GM12878 (cell line): ENCODE measurements around the gene TRIM9.

Experiments
- CTCF ChIP-seq, 3 experiments: IDR thresholded peaks in 2 of 3; conservative IDR thresholded peaks in 1 of 3; 2 replicates each; pipeline ENCODE4 v1.5.1; 2011; ENCODE audit warnings: low read depth in 3 of 3, low read length in 3 of 3, mild to moderate bottlenecking in 3 of 3, control low read depth in 2 of 3, moderate library complexity in 2 of 3, inconsistent platforms in 1 of 3, mixed read lengths in 1 of 3; ENCODE audit not compliant: control insufficient read depth in 2 of 3, insufficient read depth in 1 of 3; ENCODE audit errors: extremely low read depth in 1 of 3
- EZH2 ChIP-seq: IDR thresholded peaks from 2 replicates; pipeline ENCODE4 v1.6.1; 2012; ENCODE audit warnings: low read depth, mild to moderate bottlenecking, control low read depth, inconsistent platforms, low read length, borderline replicate concordance; ENCODE audit not compliant: control insufficient read depth
- MAX ChIP-seq: IDR thresholded peaks from 2 replicates; pipeline ENCODE4 v1.6.1; 2012; ENCODE audit warnings: low read depth, low read length, improper control_type of control experiment
- POLR2A ChIP-seq: IDR thresholded peaks from 2 replicates; pipeline ENCODE4 v1.6.1; 2011; ENCODE audit warnings: low read depth, mild to moderate bottlenecking, low read length
- POLR2AphosphoS5 ChIP-seq: IDR thresholded peaks from 2 replicates; pipeline ENCODE4 v1.6.1; 2011; ENCODE audit warnings: mild to moderate bottlenecking, low read length, inconsistent platforms
- RAD21 ChIP-seq: IDR thresholded peaks from 2 replicates; pipeline ENCODE4 v1.6.1; 2011; ENCODE audit warnings: mild to moderate bottlenecking, low read depth, low read length, moderate library complexity; ENCODE audit not compliant: insufficient read depth
- STAT1 ChIP-seq: fragments of 450-650 bp; conservative IDR thresholded peaks from 2 replicates; pipeline ENCODE4 v1.6.1; 2014; ENCODE audit warnings: antibody characterized with exemption, mild to moderate bottlenecking
- TCF7 ChIP-seq: IDR thresholded peaks from 2 replicates; pipeline ENCODE4 v1.6.1; 2014; ENCODE audit warnings: antibody characterized with exemption, borderline replicate concordance
- USF2 ChIP-seq: IDR thresholded peaks from 2 replicates; pipeline ENCODE4 v1.6.1; 2011; ENCODE audit warnings: low read depth, low read length, improper control_type of control experiment, borderline replicate concordance
- ZNF274 ChIP-seq: IDR thresholded peaks from one replicate; pipeline ENCODE4 v1.8.0; 2011; ENCODE audit not compliant: insufficient read length, insufficient read depth

- TF ChIP-seq TCF7 (no peak), ZNF274 (no peak), EZH2 (no peak), RAD21 (no peak), POLR2A (no peak), USF2 (no peak), CTCF (IDR thresholded peaks at IDR 0.05 in 2 of 3, conservative IDR thresholded peaks at IDR 0.05 in 1 of 3; ENCODE audit: control insufficient read depth in 2 of 3, extremely low read depth in 1 of 3, insufficient read depth in 1 of 3, low read depth in 3 of 3, low read length in 3 of 3) (no peak), POLR2AphosphoS5 (no peak), STAT1 (no peak), MAX (no peak)
Observed at GRCh38 chr14:51022769-51023168, 72.1 kb downstream of the TRIM9 start.
